ENCODE results near the gene SNAPC1.
A peak's percentile ranks its signal among the peaks of the same experiment; 100 is the strongest.
"Not testable (repeated sequence)": the region's sequence is repeated elsewhere in the genome, so short reads cannot be mapped to it uniquely, and the experiment has no call there.

The SNAPC1 gene, protein sequence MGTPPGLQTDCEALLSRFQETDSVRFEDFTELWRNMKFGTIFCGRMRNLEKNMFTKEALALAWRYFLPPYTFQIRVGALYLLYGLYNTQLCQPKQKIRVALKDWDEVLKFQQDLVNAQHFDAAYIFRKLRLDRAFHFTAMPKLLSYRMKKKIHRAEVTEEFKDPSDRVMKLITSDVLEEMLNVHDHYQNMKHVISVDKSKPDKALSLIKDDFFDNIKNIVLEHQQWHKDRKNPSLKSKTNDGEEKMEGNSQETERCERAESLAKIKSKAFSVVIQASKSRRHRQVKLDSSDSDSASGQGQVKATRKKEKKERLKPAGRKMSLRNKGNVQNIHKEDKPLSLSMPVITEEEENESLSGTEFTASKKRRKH

DNA sequence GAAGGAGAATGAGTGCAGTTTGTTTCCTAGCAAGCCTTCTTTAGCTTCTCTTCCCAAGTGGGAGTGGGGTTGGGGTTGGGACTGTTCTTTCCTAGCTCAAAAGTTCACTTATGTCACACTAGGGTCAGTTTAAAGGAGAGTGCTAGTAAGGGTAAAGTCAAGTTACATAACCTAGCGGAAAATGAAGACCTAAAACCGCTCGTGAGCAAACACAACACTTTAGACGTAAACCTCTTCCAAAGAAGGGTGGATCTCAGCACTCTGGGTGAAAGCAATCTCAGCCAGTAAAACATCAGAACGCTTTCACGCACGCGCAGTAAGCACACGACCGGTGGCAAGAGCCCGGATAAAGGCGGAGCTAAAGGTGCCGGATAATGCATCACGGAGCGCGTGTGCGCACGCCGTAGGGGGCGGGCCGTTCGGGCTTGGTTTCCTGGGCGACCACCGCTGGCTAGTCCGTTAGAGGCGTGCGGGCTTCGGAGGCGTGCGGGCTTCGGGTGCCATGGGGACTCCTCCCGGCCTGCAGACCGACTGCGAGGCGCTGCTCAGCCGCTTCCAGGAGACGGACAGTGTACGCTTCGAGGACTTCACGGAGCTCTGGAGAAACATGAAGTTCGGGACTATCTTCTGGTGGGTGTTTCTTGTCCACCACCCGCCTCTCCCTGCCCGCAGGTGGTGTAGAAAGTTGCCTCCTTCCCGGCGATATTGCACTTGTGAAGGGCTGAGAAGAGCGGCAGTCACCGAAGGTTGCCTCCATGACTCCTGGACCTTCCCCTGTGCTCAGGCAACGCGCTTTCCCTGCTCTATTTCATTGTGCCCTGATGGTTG, at the start of gene SNAPC1:
Gene SNAPC1 (plus strand): TSS at position 462 of the 828 bp plus-strand sequence. CDS start 41 bp downstream, at position 503.
- DNase-seq (ENCODE audit: low spot score): peak; percentile 96

DNA sequence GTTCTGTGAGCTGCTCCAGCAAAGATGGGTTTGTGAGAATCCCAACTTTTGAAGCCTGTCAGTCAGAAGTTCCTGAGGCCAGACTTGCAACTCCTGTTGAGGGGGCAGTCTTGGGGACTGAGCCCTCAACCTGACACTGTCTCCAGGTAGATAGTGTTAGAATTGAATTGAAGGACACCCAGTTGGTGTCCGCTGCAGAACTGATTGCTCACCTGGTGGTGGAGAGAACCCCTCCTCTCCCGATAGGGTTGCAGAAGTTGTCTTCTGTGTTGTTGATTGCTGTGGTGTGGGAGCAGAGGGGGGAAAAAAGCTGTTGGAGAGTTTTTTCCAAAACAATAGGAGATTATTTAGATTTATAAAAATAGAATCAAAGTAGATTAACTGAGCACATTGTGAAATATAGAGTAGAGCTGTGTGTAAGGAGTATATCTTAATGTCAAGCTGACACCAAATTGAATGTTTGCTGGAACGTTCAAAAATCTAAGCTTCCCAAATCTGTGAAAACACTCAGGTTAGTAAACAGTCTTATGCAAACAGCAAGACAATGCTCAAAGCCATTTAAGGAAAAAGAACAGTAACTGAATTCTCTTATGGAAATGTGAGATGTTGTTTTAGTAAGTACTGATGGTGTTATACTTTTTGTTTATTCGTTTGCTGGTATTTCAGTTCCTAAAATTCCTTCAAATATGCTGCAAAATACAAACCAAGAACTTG, 48.3 kb upstream of the SNAPC1 start:
- DNase-seq (ENCODE audit: low spot score): no peak

DNA sequence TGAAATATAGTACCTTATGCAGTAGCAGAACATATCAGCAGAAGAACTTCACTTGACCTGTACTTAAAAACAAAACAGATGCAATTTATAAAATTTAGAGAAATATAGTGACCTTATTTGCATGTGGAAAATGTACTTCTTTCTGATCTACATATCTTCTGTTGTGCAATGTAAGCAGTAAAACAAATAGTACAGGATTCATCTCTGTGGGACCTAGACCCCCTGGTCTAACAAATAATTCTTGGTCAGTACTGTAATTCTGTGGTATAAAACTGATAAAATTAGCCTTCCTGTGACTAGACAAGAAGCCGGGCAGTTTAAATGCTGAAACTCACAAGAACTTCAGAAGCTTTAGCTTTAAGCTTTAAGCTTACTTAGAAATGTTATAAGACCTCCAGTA, 45.3 kb upstream of the SNAPC1 start:
- no peak for DNase-seq (ENCODE audit: low spot score)

DNA sequence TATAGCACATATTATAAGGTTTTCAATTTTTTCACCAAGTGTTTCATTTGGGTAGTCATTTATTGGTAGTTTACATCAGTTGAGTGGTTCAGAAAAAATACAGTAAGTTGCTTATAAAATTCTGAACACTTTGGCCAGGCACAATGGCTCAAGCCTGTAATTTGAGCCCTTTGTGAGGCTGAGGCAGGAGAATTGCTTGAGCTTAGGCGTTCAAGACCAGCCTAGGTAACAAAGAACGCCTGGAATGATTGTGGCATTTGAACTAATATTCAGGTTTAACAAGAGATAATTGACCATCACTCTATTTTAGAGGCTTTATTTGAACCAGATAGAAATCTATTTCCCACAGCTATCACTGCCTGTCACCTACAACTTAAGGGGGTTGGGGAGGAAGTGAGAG, 44.2 kb upstream of the SNAPC1 start:
- no peak for DNase-seq (ENCODE audit: low spot score)

DNA sequence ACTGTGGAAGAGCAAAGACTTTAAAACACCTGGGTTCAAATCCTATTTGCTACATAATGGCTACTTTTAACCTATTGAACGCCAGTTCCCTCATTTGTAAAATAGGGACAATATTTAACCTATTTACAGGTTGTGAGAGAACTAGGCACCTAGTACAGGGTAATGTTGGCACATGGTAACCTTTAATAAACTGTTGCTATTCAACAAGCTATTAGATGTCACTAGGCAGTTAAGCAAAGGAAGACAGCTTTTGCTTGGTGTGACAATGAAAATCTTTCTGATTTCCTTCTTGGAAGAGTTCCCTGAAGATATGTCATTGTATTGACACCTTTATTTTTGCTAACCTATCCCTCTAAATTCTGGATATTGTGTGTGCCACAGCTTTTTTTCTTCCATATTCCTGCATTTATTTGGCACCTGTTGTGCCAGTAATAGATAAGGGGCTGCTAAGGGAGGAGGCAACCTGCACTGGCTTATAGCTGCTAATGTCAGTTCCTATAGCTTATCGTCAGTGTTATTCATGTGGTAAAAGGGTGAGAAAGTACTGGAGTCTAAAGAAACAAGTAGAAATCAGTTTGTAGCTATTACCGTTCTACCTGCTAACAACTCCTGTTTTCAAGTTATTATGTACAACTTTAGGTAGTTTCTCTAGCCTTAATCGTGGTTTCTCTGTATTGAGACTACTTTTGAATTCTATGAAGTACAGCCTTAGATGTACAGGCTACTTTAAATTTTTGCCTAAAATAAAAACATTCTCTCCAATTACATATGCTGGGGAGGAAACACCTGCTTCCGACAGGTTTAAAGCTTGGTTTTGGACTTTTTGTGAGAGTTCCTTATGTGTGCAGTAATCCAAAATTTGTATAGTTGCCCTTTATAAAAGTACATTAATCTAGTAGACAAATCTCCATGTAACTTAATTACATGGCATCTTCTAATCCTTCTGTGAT, 42.6 kb upstream of the SNAPC1 start:
- DNase-seq (ENCODE audit: low spot score): no peak

DNA sequence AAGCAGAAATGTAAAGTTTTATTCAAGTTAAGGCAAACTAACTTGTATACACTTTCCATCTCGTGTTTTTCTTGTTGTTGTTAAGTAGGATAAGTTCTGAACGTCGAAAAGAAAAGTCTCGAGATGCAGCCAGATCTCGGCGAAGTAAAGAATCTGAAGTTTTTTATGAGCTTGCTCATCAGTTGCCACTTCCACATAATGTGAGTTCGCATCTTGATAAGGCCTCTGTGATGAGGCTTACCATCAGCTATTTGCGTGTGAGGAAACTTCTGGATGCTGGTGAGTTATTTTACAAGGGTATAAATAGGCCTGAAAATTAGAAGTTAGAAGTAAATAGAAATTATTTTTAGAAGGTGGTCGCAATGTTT, 41.9 kb upstream of the SNAPC1 start:
- DNase-seq (ENCODE audit: low spot score): no peak

DNA sequence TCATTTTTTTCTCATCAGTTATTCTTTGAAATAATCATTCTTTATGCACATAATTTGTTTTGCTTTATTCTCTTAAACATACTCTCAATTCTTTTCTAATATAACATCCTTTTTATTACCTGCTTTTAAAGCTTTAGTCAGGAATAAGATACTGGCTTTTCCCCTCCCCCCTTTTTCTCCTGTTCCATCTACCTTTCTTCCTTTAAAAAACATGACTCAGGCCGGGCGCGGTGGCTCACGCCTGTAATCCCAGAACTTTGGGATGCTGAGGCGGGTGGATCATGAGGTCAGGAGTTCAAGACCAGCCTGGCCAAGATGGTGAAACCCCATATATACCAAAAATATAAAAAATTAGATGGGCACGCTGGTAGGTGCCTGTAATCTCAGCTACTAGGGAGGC, 41.5 kb upstream of the SNAPC1 start:
- no peak for DNase-seq (ENCODE audit: low spot score)

DNA sequence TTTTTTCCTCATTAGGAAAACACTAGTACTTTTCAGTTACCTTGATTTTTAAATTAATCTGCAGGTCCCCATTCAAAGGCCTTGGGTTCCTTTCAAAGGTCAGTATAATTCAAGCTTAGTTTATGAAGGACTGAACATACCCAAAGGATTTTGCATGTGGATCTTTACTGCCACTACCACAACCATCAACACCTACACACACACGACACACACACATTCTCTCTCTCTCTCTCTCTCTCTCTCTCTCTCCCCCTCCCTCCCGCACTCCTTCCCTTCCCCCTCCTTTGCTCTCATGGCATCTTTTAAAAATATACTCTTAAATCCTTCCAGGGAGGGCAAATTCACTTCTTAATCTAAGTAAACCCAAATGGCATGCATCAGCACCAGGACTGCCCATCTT, 38.1 kb upstream of the SNAPC1 start:
- DNase-seq (ENCODE audit: low spot score): no peak

DNA sequence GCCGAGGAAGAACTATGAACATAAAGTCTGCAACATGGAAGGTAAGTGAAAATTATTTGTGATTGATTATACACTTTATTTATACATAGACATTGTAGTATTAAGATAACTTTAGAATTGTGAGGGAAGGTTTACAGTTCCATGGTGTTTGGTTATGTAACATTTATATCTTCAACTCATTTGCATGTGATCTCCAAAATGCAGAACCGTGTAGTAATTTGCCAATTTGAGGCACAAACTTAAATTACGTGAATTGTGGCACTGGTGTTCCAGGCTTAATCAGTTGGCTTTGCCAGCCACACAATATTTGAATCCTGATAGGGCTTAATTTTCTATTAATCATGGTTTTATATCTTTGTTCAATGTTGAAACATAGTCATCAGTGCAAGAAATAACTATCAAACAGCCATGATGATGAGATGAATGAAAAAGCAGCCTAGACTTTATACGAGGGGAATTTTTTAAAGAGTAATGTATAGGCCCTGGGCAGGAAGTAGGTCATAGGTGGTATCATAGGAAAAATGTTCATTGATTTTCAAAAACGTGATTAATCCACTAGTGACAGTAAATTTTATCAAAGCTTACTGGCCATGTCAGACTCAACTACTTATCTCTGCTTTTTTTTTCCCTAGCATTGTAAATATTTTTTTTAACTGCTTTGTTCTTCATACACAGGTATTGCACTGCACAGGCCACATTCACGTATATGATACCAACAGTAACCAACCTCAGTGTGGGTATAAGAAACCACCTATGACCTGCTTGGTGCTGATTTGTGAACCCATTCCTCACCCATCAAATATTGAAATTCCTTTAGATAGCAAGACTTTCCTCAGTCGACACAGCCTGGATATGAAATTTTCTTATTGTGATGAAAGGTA, 35.2 kb upstream of the SNAPC1 start:
- DNase-seq (ENCODE audit: low spot score): no peak

DNA sequence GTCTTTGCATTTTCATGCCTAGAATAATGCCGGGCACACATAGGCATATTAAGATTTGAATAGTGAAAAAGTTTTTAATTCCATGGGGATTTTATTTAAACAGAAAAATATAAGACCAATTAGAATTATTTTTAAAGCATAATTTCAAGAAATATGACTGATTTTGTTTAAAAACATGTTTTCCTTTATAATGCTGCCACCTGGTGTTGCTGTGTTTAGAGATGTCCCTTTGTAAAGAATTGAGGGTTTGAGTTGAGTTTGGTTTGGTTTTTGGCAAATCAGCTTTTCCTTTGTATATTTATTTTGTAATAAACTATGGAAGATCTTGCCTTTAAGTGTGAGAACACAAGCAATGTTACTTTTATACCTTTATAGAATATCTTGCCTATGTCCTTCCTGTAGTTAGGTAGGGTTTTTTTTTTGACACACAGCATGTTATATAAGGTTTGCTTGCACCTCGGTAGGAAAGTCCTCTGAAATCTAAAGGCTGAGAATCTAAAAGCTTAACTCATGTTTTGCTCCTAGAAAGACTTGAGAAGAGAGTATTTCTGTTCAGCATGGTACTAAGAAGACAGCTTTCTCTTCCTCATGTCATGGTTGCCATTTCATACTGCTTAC, 31.4 kb upstream of the SNAPC1 start:
- no peak for DNase-seq (ENCODE audit: low spot score)

DNA sequence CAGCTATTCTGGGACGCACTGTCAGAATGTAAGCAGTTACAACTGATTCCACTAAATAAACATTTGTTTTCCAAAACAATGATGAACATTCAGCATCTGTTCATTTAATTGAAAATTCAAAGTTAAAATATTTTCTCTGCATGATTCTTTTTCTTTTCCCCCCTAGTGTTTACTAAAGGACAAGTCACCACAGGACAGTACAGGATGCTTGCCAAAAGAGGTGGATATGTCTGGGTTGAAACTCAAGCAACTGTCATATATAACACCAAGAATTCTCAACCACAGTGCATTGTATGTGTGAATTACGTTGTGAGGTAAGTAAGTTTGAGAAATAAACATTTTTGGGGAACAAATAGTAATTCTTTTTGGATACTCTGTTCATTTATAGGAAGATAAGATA, 28.2 kb upstream of the SNAPC1 start:
- no peak for DNase-seq (ENCODE audit: low spot score)

DNA sequence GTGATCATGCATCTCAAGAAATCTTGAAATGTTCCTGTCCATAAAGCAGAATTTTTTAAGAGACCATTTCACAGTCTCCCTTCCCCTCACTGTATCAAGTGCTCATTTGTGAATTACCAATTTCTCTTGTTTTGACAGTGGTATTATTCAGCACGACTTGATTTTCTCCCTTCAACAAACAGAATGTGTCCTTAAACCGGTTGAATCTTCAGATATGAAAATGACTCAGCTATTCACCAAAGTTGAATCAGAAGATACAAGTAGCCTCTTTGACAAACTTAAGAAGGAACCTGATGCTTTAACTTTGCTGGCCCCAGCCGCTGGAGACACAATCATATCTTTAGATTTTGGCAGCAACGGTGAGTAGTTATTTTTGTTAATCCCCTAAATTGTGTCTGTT, 25.5 kb upstream of the SNAPC1 start:
- no peak for DNase-seq (ENCODE audit: low spot score)

DNA sequence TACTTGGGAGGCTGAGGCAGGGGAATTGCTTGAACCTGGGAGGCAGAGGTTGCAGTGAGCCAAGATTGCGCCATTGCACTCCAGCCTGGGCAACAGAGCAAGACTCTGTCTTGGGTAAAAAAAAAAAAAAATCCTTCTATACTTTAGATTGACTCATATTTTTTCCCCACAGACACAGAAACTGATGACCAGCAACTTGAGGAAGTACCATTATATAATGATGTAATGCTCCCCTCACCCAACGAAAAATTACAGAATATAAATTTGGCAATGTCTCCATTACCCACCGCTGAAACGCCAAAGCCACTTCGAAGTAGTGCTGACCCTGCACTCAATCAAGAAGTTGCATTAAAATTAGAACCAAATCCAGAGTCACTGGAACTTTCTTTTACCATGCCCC, 24.3 kb upstream of the SNAPC1 start:
- DNase-seq (ENCODE audit: low spot score): no peak

DNA sequence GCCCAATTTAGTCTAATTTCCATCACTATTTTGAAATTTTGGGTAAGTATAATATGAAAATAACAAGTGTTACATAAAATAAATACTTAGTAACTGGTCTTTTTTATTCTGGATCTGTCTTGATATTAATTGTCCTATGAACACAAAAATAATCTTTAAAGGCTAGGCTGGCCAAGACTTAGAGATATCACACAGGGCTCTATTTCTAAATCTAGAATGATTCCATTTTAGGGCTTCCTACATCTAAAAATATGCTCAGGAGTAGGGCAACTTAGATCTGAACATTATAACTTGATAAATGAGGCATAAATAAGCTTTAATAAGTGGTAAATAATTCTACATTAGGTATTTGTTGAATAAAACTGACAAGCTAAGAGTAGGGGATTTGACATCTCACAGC, 23.1 kb upstream of the SNAPC1 start:
- DNase-seq (ENCODE audit: low spot score): no peak

DNA sequence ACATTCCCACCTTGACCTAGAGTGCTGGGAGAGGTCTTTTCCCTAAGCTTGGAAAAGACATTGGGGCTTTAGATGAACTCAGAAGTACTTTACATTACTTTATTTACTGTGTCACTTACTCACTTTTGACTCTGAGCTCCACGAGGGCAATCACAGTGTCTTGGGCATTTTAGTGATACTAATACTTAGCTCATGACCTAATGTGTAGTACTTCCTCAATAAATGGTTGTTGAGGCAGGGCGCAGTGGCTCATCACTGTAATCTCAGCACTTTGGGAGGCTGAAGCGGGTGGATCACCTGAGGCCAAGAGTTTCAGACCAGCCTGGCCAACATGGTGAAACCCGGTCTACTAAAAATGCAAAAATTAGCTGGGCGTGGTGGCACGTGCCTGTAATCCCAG, 19.8 kb upstream of the SNAPC1 start:
- DNase-seq (ENCODE audit: low spot score): no peak

DNA sequence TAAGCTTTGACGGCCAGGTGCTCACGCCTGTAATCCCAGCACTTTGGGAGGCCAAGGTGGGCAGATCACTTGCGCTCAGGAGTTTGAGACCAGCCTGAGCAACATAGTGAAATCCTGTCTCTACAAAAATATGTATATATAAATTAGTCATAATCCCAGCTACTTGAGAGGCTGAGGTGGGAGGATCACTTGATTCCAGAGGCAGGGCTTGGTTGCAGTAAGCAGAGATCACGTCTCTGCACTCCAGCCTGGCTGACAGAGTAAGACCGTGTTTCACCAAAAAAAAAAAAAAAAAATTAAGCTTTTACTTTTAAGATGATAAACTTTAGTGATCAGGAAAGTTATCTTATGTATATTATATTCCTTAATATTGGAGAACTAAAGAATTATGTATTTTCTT, 18.0 kb upstream of the SNAPC1 start:
- no peak for DNase-seq (ENCODE audit: low spot score)

DNA sequence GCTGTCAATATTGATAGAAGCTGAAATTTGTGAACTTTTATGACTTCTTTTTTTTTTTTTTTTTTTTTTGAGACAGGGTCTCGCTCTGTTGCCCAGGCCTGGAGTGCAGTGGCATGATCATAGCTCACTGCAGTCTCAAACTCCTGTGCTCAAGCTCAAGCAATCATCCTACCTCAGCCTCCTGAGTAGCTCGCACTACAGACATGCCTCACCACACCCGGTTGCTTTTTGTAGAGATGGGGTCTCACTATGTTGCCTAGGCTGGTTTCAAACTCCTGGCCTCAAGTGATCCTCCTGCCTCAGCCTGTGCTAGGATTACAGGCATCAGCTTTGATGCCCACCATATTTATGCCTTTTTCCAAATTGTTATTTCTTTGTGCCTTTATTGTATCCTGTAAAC, 15.9 kb upstream of the SNAPC1 start:
- not testable (repeated sequence) for DNase-seq (ENCODE audit: low spot score)

DNA sequence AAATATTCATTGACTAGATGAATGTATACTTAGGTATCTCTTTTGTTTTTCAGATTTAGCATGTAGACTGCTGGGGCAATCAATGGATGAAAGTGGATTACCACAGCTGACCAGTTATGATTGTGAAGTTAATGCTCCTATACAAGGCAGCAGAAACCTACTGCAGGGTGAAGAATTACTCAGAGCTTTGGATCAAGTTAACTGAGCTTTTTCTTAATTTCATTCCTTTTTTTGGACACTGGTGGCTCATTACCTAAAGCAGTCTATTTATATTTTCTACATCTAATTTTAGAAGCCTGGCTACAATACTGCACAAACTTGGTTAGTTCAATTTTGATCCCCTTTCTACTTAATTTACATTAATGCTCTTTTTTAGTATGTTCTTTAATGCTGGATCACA, 15.3 kb upstream of the SNAPC1 start:
- no peak for DNase-seq (ENCODE audit: low spot score)

DNA sequence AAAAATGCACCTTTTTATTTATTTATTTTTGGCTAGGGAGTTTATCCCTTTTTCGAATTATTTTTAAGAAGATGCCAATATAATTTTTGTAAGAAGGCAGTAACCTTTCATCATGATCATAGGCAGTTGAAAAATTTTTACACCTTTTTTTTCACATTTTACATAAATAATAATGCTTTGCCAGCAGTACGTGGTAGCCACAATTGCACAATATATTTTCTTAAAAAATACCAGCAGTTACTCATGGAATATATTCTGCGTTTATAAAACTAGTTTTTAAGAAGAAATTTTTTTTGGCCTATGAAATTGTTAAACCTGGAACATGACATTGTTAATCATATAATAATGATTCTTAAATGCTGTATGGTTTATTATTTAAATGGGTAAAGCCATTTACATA, 14.9 kb upstream of the SNAPC1 start:
- DNase-seq (ENCODE audit: low spot score): no peak

DNA sequence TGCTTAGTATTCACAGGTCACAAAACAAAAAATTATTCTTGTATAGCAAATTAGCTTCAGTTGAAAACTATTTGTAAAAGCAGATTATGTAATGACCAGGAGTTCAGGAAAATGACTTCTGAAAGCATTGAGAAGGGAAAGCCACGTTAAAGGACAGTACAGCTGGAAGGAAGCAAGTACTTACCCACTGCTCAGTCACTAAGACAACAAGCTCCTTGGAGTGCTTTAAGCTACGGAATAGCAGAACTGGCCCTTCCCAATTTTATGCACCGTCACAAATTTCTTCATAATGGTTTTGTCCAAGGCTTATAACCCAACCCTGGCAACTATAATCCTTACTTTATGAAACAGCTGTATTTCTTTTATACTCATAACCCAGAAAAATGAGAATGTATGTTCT, 13.0 kb upstream of the SNAPC1 start:
- DNase-seq (ENCODE audit: low spot score): no peak

Measured in kidney capillary endothelial cell (primary cell).